ENCODE data around the gene NCOA3. TPM values are rescaled to one million over a fixed set of nuclear protein-coding genes. Genes with fewer than 3 reads are reported as not detected.

The NCOA3 gene
- total RNA-seq, 3 donors from 2014 or later: 40.6 to 57.1 (median 45.1) TPM

- TF ChIP-seq POLR2A (IDR thresholded peaks at IDR 0.05): no peak
- no peak for TF ChIP-seq POLR2AphosphoS5 (IDR thresholded peaks at IDR 0.05)
- TF ChIP-seq CTCF (IDR thresholded peaks at IDR 0.05): no peak
- DNase-seq (ENCODE audit: low spot score in 2 of 2): no peak
- Histone ChIP-seq H3K4me3 (no peak overlapping the region), H3K27ac (no peak overlapping the region), H3K36me3 (no peaks in the 10 kb centered on the region), H3K27me3 (no peaks in the 10 kb centered on the region), H3K4me1 (no peaks in the 10 kb centered on the region), H3K9me3 (no peaks in the 10 kb centered on the region)
- intact Hi-C loops (cut with DNase I; ENCODE audit: low total_unique reads): no loop called here
Observed at GRCh38 chr20:47706345-47706744, 204.7 kb downstream of the NCOA3 start.

Other genes with a start within 250 kb of the NCOA3 start
- 10 to 100 TPM; 40.6 to 47.7 (median 41.4) TPM for gene ZMYND8, start 145.2 kb upstream of the NCOA3 start, total RNA-seq